Mesangial cell (primary cell): ENCODE results near the gene DRD3. TPM values are rescaled to one million over a fixed set of nuclear protein-coding genes. Genes with fewer than 3 reads are reported as not detected.

Experiments
- total RNA-seq: library from RNA; depleted of rRNA; stranded (reverse); fragments of >200 nt; gene quantifications from 2 replicates; pipeline ENCODE4 v1.2.3, GENCODE V29; 2015

Gene DRD3
- total RNA-seq: not detected in 2 replicates

DNA sequence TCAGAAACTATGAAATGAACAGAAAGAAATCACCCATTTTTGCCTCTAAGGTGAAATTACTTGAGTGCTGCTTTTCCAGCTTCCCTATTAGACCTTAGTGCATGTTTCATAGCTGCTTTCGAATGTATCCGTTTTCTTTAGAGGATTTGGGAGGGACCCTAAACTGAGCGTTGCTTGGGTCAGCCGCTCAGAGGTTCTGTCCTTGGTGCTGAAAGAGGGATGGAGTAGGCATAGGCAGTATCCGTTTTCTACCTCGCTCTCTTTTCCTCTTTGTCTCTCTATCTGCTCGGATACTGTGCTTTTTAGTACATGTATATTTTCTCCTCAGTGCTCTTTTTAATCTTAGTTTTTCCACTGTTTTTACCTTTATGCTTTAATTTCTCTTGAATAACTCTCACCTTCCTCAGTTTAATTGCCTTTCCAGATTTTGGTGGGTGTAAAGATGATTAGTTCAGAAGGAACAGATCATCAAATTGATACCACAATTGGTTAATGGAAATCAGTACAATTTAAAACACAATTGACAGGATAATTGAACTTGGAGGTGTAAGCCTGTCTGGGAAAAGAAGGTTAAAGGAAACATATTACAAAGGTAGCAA is at the start of gene DRD3:
DRD3 (minus strand) TSS at position 283 of the 599 bp plus-strand sequence. CDS start 7,060 bp downstream, outside the sequence.

Other genes with a start within 250 kb of the DRD3 start
- 0.98 and 5.5 TPM in 2 replicates for gene ZDHHC23, start 231.0 kb downstream of the DRD3 start, total RNA-seq
- 0.49 and 1.9 TPM in 2 replicates for gene CCDC191, start 122.5 kb downstream of the DRD3 start, total RNA-seq
- gene QTRT2, start 122.3 kb downstream of the DRD3 start, total RNA-seq: 9.3 and 9.9 TPM in 2 replicates
- not detected in 2 replicates for gene ZNF80, start 58.5 kb upstream of the DRD3 start, total RNA-seq
- gene TIGIT, start 115.0 kb upstream of the DRD3 start, total RNA-seq: not detected in 2 replicates